Fibroblast of villous mesenchyme (primary cell): ENCODE data around the gene STAU1. TPM values are rescaled to one million over a fixed set of nuclear protein-coding genes. Genes with fewer than 3 reads are reported as not detected.
"Not testable (repeated sequence)": the region's sequence is repeated elsewhere in the genome, so short reads cannot be mapped to it uniquely, and the experiment has no call there.

Experiments used
- DNase-seq: peaks from one replicate; pipeline ENCODE4 v3.0.0-alpha.2; 2010; ENCODE audit warnings: low read depth
- H3K4me3 ChIP-seq: 2 replicates; pipeline ENCODE4 v1.5.1; 2011; ENCODE audit warnings: low read depth, mild to moderate bottlenecking, low read length
- total RNA-seq: library from RNA; depleted of rRNA; stranded (reverse); fragments of >200 nt; gene quantifications from 2 replicates; pipeline ENCODE4 v1.2.3, GENCODE V29; 2012
- TF ChIP-seq, protein P1 (sequence below): IDR thresholded peaks from 2 replicates; pipeline ENCODE4 v1.5.1; 2012; ENCODE audit warnings: low read depth, mild to moderate bottlenecking, low read length; ENCODE audit not compliant: insufficient read depth

STAU1 gene
- total RNA-seq, 1 donor = 56.6 TPM

DNA sequence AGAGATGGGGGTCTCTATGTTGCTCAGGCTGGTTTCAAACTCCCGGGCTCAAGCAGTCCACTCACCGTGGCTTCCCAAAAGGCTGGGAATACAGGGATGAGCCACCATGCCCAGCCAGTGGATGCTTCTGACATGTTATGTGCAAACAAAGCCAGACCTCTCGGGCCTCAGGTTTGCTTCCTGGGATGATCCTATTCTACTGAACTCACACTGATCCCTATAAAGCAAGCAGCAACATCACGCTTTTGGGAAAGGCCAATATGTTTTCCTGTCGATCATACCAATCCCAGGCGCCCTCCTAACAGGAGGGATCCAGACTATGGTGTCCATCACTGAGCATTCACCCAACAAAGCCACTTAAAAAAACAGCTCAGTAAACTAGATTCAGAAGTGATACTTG lies 81.8 kb downstream of the STAU1 start:
- H3K4me3 ChIP-seq = no peak overlapping the region
- TF ChIP-seq, protein P1, sequence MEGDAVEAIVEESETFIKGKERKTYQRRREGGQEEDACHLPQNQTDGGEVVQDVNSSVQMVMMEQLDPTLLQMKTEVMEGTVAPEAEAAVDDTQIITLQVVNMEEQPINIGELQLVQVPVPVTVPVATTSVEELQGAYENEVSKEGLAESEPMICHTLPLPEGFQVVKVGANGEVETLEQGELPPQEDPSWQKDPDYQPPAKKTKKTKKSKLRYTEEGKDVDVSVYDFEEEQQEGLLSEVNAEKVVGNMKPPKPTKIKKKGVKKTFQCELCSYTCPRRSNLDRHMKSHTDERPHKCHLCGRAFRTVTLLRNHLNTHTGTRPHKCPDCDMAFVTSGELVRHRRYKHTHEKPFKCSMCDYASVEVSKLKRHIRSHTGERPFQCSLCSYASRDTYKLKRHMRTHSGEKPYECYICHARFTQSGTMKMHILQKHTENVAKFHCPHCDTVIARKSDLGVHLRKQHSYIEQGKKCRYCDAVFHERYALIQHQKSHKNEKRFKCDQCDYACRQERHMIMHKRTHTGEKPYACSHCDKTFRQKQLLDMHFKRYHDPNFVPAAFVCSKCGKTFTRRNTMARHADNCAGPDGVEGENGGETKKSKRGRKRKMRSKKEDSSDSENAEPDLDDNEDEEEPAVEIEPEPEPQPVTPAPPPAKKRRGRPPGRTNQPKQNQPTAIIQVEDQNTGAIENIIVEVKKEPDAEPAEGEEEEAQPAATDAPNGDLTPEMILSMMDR = no peak
- DNase-seq = no peak

DNA sequence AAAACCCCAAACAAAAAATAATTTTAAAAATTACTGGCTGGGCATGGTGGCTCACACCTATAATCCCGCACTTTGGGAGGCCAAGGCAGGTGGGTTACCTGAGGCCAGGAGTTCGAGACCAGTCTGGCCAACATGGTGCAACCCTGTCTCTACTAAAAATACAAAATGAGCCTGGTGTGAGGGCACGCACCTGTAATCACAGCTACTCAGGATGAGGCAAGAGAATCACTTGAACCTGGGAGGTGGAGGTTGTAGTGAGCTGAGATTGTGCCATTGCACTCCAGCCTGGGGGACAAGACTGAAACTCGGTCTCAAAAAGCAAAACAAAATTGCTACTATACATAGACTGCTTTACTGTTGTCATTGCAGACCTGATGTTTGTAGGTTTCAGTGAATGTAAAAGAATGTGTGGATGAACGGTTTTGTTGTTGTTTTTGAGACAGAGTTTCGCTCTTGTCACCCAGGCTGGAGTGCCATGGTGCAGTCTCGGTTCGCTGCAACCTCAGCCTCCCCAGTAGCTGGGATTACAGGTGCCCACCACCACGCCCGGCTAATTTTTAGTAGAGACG lies 83.1 kb downstream of the STAU1 start:
- not testable (repeated sequence) for H3K4me3 ChIP-seq

DNA sequence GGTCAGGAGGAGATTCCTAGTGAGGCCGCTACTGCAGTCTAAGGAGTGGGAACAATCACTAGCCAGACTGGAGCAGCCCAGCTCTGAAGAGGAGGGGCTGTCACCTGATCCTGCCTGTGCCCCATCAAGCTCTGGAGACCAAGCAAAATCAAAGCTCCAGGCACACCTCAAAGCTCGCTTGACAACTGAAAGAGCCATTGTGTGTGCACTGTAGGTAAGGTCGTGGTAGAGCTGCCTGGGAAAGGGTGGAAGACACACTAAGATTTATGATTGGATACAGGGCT lies 83.8 kb downstream of the STAU1 start:
- H3K4me3 ChIP-seq = no peak overlapping the region
- TF ChIP-seq, protein P1 = no peak
- DNase-seq = no peak

More for the DNA sequence above, 83.1 kb downstream of the STAU1 start:
- DNase-seq = not testable (repeated sequence)

DNA sequence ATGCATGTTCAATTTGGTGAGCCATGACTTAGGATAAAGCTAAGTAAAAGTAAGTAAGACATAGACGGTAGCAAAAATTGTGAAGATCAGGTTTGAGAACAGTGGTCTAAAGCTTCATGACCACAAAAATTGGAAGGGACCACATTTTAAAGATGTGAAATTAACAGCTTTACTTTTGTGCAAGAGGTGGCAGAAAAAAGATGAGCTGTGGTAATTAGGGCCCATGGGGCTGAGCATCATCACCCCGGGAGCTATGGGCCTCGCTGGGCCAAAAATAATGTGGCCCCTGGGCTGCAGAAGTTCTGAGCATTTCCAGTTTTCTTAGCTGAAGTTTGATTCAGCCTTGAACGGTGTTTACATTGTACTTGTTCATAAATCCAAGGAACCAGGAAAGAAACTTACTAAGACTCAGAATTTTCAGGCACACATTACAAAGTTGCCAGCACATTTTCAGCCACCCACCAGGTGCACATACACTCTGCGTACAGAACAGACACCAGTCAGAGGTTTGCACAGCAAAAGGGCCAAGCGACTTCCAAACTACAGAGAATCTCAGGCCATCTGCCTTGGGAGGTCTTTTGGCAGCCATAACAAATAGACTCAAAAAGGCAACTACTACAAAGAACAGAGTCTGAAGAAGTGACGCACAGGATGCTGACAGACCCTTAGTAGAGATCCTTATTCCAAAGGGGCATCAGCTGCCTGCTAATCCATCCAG lies 84.3 kb downstream of the STAU1 start:
- no peak for DNase-seq
- TF ChIP-seq, protein P1 = no peak
- H3K4me3 ChIP-seq = no peak overlapping the region

DNA sequence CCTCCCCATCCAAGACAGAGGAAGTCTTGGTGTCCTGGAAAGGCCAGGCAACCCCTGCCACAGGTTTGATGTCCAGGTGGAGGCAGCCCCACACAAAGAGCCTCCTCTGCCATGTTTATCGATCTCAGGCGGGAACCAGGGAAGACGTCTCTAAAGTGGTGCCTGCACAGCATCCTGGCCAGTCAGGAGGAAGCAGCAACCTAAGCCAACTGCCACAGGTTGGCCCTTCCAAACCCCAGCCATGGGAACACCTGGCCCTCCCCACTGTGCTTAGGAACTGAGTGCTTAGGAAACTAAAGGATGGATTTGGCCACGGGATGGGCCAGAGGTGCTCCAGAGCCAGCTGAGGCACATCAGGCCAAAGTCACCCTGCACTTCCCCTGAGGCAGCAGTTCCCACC lies 85.1 kb downstream of the STAU1 start:
- TF ChIP-seq, protein P1 = no peak
- DNase-seq = no peak
- no peak overlapping the region for H3K4me3 ChIP-seq

DNA sequence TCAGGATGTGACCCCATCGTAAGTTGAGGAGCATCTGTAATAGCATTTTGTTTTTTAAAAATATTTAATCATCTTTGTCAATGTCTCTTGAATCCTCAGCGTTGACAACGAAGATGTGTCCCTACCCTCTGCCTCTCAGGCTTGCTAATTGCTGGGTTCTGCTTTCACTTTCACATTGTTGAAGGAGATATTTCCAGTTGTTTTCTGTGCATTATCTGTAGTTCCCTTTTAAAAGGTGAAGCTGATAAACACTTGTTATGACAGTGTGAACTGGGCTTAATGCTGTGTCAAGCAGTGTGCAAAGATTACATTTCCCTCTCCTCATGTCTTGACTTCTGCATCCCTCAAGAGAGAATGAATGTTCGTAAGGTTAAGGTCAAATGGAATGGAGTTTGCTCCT lies 87.2 kb downstream of the STAU1 start:
- no peak overlapping the region for H3K4me3 ChIP-seq
- peak; percentile 26 for DNase-seq
- TF ChIP-seq, protein P1 = no peak

DNA sequence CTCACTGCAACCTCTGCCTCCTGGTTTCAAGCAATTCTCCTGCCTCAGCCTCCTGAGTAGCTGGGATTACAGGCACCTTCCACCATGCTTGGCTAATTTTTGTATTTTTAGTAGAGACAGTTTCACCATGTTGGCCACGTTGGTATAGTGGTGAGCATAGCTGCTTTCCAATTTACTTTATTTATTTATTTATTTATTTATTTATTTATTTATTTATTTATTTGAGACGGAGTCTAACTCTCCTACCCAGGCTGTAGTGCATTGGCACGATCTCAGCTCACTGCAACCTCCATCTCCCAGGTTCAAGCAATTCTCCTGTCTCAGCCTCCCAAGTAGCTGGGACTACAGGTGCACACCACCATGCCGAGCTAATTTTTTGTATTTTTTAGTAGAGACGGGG lies 87.8 kb downstream of the STAU1 start:
- H3K4me3 ChIP-seq, DNase-seq: not testable (repeated sequence)

DNA sequence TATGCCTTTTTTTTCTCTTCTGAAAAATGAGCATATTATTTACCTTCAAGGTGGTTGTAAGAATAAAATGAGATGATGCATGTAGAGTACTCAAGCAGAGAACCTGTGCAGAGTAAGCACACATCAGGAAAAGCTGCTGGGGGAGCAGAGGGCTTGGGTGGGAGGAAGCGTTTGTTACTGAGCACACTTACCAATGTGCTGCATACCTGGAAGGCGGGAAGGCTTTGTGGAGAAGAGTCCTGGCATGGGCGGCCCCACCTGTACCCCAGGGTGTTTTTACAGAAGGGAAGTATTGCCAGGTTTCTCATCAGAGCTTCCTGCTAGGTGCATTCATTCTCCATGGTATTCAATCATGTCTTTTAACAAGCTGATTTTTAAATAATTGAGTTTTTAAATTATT lies 89.1 kb downstream of the STAU1 start:
- no peak for DNase-seq
- no peak overlapping the region for H3K4me3 ChIP-seq
- TF ChIP-seq, protein P1 = no peak
